ENCODE measurements around the gene ATP10B. TPM values are rescaled to one million over a fixed set of nuclear protein-coding genes. Genes with fewer than 3 reads are reported as not detected.

Gene ATP10B
- total RNA-seq, 1 donor from 2014 or later: not detected

GRCh38 chr5:160703547-160704189, 148.3 kb downstream of the ATP10B start:
- intact Hi-C loops (cut with DNase I): no loop called here
- no peak for DNase-seq (ENCODE audit: missing footprints)
- ATAC-seq: no peak

GRCh38 chr5:160702934-160703333, 149.1 kb downstream of the ATP10B start:
- no peak for DNase-seq (ENCODE audit: missing footprints)
- ATAC-seq: no peak
- intact Hi-C loops (cut with DNase I): no loop called here

DNA sequence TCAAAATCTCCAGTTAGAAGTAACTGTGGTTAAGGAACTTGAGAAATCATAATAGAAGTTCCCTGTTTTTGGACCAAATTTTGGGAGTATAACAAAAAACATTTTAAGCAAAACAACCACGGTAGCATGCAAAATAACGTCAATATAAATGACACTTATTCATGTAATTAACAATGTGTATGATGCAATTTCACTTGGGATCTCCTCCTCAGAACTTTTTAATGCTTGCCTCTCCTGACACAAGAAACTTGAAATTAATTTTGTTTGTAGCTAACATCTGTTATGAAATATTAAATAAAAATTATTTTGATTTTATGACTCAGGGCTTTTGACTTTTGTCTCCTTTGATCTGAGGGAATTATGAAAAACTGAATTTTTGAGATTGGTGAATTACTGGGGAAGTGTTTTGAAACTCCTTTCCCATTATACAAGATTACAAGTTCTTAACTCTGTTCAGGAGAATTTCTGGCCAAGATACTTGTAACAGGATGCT, 149.7 kb downstream of the ATP10B start:
- no peak for DNase-seq (ENCODE audit: missing footprints)
- no peak for ATAC-seq
- intact Hi-C loops (cut with DNase I): no loop called here

GRCh38 chr5:160701403-160701802, 150.6 kb downstream of the ATP10B start:
- intact Hi-C loops (cut with DNase I): no loop called here
- DNase-seq (ENCODE audit: missing footprints) (no peak), ATAC-seq (peak; percentile 42)

DNA sequence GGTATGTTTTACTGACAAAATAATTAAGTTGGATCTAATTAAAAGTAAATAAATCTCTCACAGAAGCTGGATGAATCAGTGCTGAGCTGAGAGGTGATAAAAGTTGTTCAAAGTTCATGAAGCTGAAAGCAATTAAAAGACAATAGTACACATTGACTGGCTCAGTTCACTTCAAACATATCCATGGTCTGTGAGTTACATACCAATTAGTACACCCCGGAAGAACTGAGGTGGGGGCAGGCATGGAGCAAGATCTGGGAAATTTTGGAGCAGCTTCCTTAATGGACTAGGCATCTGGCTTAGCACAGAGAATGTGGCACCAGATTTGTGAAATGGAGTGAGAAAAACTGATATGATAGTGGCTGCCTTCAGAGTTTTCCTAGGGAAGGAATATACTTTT, 152.7 kb downstream of the ATP10B start:
- no peak for DNase-seq (ENCODE audit: missing footprints)
- ATAC-seq: no peak

GRCh38 chr5:160697281-160697680, 154.7 kb downstream of the ATP10B start:
- intact Hi-C loops (cut with DNase I): no loop called here
- DNase-seq (ENCODE audit: missing footprints) (no peak), ATAC-seq (no peak)

More for the DNA sequence above, 152.7 kb downstream of the ATP10B start:
- intact Hi-C loops (cut with DNase I): no loop called here

DNA sequence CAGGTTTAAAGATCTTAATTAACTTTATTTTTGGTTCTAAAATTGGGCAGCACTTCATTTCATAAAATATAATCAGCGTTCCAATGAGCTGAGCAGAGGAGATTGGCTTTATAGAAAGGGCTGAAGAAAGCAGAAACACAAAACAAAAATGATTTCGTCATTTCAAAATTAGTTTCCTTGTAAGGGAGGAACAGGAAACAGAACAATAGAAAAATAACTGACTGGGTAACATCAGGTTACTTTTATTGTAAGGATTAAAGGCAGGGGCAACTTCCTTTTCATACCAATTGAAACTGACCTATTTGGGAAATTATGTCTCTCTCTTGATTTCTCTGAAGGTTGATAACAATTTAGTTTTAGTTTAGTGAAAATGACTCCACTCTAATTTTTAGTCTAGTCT, 157.1 kb downstream of the ATP10B start:
- ATAC-seq (no peak), DNase-seq (ENCODE audit: missing footprints) (no peak)
- intact Hi-C loops (cut with DNase I): no loop called here

- intact Hi-C loops (cut with DNase I): no loop called here
- DNase-seq (ENCODE audit: missing footprints): no peak
- no peak for ATAC-seq
Measured at GRCh38 chr5:160693831-160694465, 158.1 kb downstream of the ATP10B start.

- intact Hi-C loops (cut with DNase I): no loop called here
- no peak for ATAC-seq
- DNase-seq (ENCODE audit: missing footprints): no peak
Measured at GRCh38 chr5:160692271-160692670, 159.7 kb downstream of the ATP10B start.

GRCh38 chr5:160685695-160686094, 166.3 kb downstream of the ATP10B start:
- ATAC-seq: no peak
- no peak for DNase-seq (ENCODE audit: missing footprints)
- intact Hi-C loops (cut with DNase I): no loop called here

- ATAC-seq: no peak
- intact Hi-C loops (cut with DNase I): no loop called here
- no peak for DNase-seq (ENCODE audit: missing footprints)
Measured at GRCh38 chr5:160685219-160685618, 166.8 kb downstream of the ATP10B start.

DNA sequence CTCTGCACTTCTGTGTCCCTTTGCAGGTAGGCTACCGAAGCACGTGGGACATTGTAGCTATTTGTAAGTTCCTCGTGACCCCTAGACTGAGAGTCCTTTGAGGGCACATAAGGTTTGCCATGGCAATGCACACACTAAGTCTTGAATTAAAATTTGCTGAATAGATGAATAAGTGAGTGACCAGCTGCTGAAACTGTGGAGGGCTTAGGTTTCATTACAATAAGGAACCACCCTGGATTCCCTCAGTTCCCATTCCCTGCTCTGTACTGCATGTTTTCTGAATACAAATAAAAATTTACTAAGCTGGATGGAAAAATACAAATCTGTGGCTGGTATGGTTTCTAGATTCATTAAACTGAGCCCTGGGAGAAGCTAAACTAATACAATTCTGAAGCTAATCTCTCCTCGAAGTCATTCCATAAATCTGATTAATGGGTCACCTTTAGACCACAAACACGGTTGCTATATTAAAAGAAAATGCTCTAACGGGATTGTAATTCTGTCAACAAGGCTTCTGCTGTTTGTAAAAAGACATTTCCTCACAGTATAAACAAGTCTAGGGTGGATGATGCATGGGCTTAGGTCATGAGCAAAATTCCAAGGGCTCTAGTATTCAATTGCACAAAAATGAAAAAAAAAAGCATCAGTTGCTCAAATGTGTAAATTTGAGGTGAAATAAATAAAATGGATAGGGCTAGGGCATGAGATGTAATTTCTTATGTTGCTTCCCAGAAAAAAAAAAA, 172.3 kb downstream of the ATP10B start:
- intact Hi-C loops (cut with DNase I): no loop called here
- DNase-seq (ENCODE audit: missing footprints) (no peak), ATAC-seq (no peak)

GRCh38 chr5:160675988-160676387, 176.0 kb downstream of the ATP10B start:
- DNase-seq (ENCODE audit: missing footprints) (no peak), ATAC-seq (no peak)
- intact Hi-C loops (cut with DNase I): no loop called here

- ATAC-seq: no peak
- intact Hi-C loops (cut with DNase I): no loop called here
- no peak for DNase-seq (ENCODE audit: missing footprints)
Measured at GRCh38 chr5:160674901-160675300, 177.1 kb downstream of the ATP10B start.

- ATAC-seq (no peak), DNase-seq (ENCODE audit: missing footprints) (no peak)
- intact Hi-C loops (cut with DNase I): no loop called here
Measured at GRCh38 chr5:160672521-160672920, 179.5 kb downstream of the ATP10B start.

- DNase-seq (ENCODE audit: missing footprints): no peak
- intact Hi-C loops (cut with DNase I): no loop called here
- no peak for ATAC-seq
Measured at GRCh38 chr5:160668356-160668755, 183.7 kb downstream of the ATP10B start.

- intact Hi-C loops (cut with DNase I): no loop called here
- no peak for ATAC-seq
- no peak for DNase-seq (ENCODE audit: missing footprints)
Measured at GRCh38 chr5:160667160-160667559, 184.9 kb downstream of the ATP10B start.

- intact Hi-C loops (cut with DNase I): no loop called here
- DNase-seq (ENCODE audit: missing footprints) (no peak), ATAC-seq (no peak)
Measured at GRCh38 chr5:160665460-160665859, 186.6 kb downstream of the ATP10B start.

DNA sequence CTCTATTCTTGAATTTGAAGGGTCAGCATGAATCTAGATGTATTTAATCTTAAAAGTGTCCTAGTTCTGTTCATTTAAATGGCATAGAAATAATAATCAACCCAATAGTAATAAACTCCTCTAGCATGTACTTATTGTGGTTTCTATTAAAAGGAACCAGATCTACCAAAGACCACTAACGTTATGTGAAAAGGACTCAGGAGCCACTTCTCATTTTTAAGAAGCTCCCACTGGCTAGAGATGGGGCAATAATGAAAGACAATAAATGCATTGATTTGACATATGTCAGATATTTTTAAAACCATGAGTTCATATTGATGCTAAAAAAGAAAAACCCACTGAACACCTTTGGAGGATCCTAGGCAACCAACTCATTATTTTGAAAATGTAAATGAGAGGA, 191.9 kb downstream of the ATP10B start:
- ATAC-seq (no peak), DNase-seq (ENCODE audit: missing footprints) (no peak)
- intact Hi-C loops (cut with DNase I): no loop called here
